Measurements from ENCODE around the gene DMP1.

The DMP1 gene

GRCh38 chr4:87649980-87650379 lies at the start of gene DMP1:
Gene DMP1 (plus strand): TSS chr4:87650280. CDS start chr4:87656493, 6,213 bp downstream.
- DNase-seq, result no peak

- no peak for DNase-seq
These were observed 48.7 kb upstream of the DMP1 start for GRCh38 chr4:87601361-87601760.

GRCh38 chr4:87608229-87608628 lies 41.9 kb upstream of the DMP1 start, which contains the start of gene DSPP:
Gene DSPP (plus strand): TSS chr4:87608529. CDS start chr4:87610909, 2,380 bp downstream.
- DNase-seq, result no peak

GRCh38 chr4:87614292-87614890 lies 35.7 kb upstream of the DMP1 start:
- DNase-seq, result no peak

- DNase-seq, result no peak
These were observed 33.8 kb upstream of the DMP1 start for GRCh38 chr4:87616268-87616667.

- DNase-seq, result no peak
These were observed 30.0 kb upstream of the DMP1 start for GRCh38 chr4:87620086-87620485.

GRCh38 chr4:87620491-87620890 lies 29.6 kb upstream of the DMP1 start:
- DNase-seq, result no peak

GRCh38 chr4:87622303-87622702 lies 27.8 kb upstream of the DMP1 start:
- DNase-seq, result no peak

GRCh38 chr4:87624698-87625097 lies 25.4 kb upstream of the DMP1 start:
- no peak for DNase-seq

- DNase-seq, result no peak
These were observed 18.4 kb upstream of the DMP1 start for GRCh38 chr4:87631668-87632067.

- DNase-seq, result no peak
These were observed 17.6 kb upstream of the DMP1 start for GRCh38 chr4:87632469-87632868.

- peak; percentile 8 for DNase-seq
These were observed 16.8 kb upstream of the DMP1 start for GRCh38 chr4:87633243-87633642.

GRCh38 chr4:87644286-87644685 lies 5.8 kb upstream of the DMP1 start:
- no peak for DNase-seq

GRCh38 chr4:87650938-87651337 lies 858 bp downstream of the DMP1 start:
- DNase-seq, result no peak

GRCh38 chr4:87651941-87652340 lies 1.9 kb downstream of the DMP1 start:
- DNase-seq, result no peak

- DNase-seq, result no peak
These were observed 4.5 kb downstream of the DMP1 start for GRCh38 chr4:87654487-87655044.

GRCh38 chr4:87657525-87657924 lies 7.4 kb downstream of the DMP1 start:
- no peak for DNase-seq

- no peak for DNase-seq
These were observed 9.3 kb downstream of the DMP1 start for GRCh38 chr4:87659247-87659931.

- no peak for DNase-seq
These were observed 12.8 kb downstream of the DMP1 start for GRCh38 chr4:87662871-87663270.

GRCh38 chr4:87669373-87669772 lies 19.3 kb downstream of the DMP1 start:
- peak; percentile 30 for DNase-seq

- no peak for DNase-seq
These were observed 27.7 kb downstream of the DMP1 start for GRCh38 chr4:87677731-87678130.

GRCh38 chr4:87679449-87680169 lies 29.5 kb downstream of the DMP1 start:
- DNase-seq, result peak; percentile 34

GRCh38 chr4:87680271-87680670 lies 30.2 kb downstream of the DMP1 start:
- DNase-seq, result no peak

GRCh38 chr4:87688316-87688715 lies 38.2 kb downstream of the DMP1 start:
- no peak for DNase-seq
